A673 (cell line): ENCODE measurements around the gene FUT8.

ENCODE experiments used
- CTCF ChIP-seq: fragments of 300-800, 200-600 bp; sonication (generic); conservative IDR thresholded peaks from 2 replicates; pipeline ENCODE4 v1.5.1; 2017; ENCODE audit warnings: low read depth, mild to moderate bottlenecking, antibody characterized with exemption, low read length, moderate library complexity, mixed read lengths
- EZH2 ChIP-seq: fragments of 200-600 bp; sonication (generic); IDR thresholded peaks from 2 replicates; pipeline ENCODE4 v1.6.1; 2017; ENCODE audit warnings: borderline replicate concordance, low read depth, mild to moderate bottlenecking, mixed read lengths, antibody characterized with exemption, low read length; ENCODE audit not compliant: poor library complexity, severe bottlenecking

GRCh38 chr14:65620195-65620594 lies 207.7 kb downstream of the FUT8 start:
- TF ChIP-seq CTCF (no peak), EZH2 (no peak)
